T-cell (primary cell): ENCODE results near the gene DRD2. TPM values are rescaled to one million over a fixed set of nuclear protein-coding genes. Genes with fewer than 3 reads are reported as not detected.

Experiments
- ATAC-seq, 4 experiments: fragments of 200-7000 bp in 3 of 4; fragments of 150-1000 bp in 1 of 4; cut with Tn5 transposase; replicated peaks in 1 of 4; 1 replicate in 3 of 4; 2 replicates in 1 of 4; pipeline ENCODE4 v1.10.0; 2021; ENCODE audit warnings: moderate library complexity in 3 of 4, mild to moderate bottlenecking in 2 of 4, moderate number of reproducible peaks in 1 of 4
- CTCF ChIA-PET, 2 donors: fragments of 300-600 bp; sonication (Branson Sonifier 250); formaldehyde crosslinking; loops; one replicate each; lab custom pipeline; 2022; ENCODE audit warnings: antibody characterized with exemption in 2 of 2; lab: Charles Lee
- POLR2A ChIA-PET, 2 donors: fragments of 300-600 bp; sonication (Branson Sonifier 250); formaldehyde crosslinking; loops; one replicate each; lab custom pipeline; 2022; ENCODE audit warnings: antibody characterized with exemption in 2 of 2; lab: Charles Lee
- DNase-seq, 35 experiments: peaks; one replicate each; pipeline versions ENCODE4 v3.0.0 to v3.0.0-alpha.2; 2013 to 2023
- H3K27ac ChIP-seq: one replicate; pipeline ENCODE4 v1.5.1; 2013; ENCODE audit warnings: low read length
- H3K27me3 ChIP-seq, 2 experiments: replicated peaks in 1 of 2; 1 replicate in 1 of 2; 2 replicates in 1 of 2; pipeline versions ENCODE4 v1.6.1 to v1.7.0; 2013; ENCODE audit warnings: low read length in 1 of 2, mixed read lengths in 1 of 2; ENCODE audit not compliant: control insufficient read depth in 2 of 2, insufficient read depth in 2 of 2; ENCODE audit errors: extremely low read depth in 1 of 2
- H3K36me3 ChIP-seq, 2 donors: 1 replicate in 1 of 2; 2 replicates in 1 of 2; pipeline versions ENCODE4 v1.6.1 to v1.7.0; 2013; ENCODE audit warnings: low read length in 1 of 2; ENCODE audit not compliant: control insufficient read depth in 2 of 2, insufficient read depth in 1 of 2; ENCODE audit errors: extremely low read depth in 1 of 2
- H3K4me1 ChIP-seq, 2 experiments: 1 replicate in 1 of 2; 2 replicates in 1 of 2; pipeline versions ENCODE4 v1.6.1 to v1.7.0; 2013; ENCODE audit warnings: low read length in 2 of 2, mixed read lengths in 1 of 2; ENCODE audit not compliant: insufficient read depth in 2 of 2, control insufficient read depth in 1 of 2; ENCODE audit errors: extremely low read depth in 1 of 2
- H3K4me3 ChIP-seq, 2 donors: 1 replicate in 1 of 2; 2 replicates in 1 of 2; pipeline versions ENCODE4 v1.5.1 to v1.7.0; 2013; ENCODE audit warnings: mild to moderate bottlenecking in 2 of 2, low read length in 1 of 2, moderate library complexity in 1 of 2; ENCODE audit not compliant: control insufficient read depth in 1 of 2; ENCODE audit errors: extremely low read depth in 1 of 2
- H3K9me3 ChIP-seq: 2 replicates; pipeline ENCODE4 v1.7.0; 2013
- H3K27ac Mint-ChIP-seq, 2 donors: one replicate each; pipeline ENCODE4 v1.8.0; 2020 to 2021; ENCODE audit warnings: mild to moderate bottlenecking in 2 of 2, mixed read lengths in 2 of 2
- H3K27me3 Mint-ChIP-seq, 2 donors: one replicate each; pipeline ENCODE4 v1.8.0; 2021 to 2022; ENCODE audit warnings: mixed read lengths in 2 of 2
- H3K36me3 Mint-ChIP-seq: one replicate; pipeline ENCODE4 v1.8.0; 2021; ENCODE audit warnings: mixed read lengths
- H3K4me1 Mint-ChIP-seq, 3 donors: one replicate each; pipeline ENCODE4 v1.8.0; 2020 to 2022; ENCODE audit warnings: mixed read lengths in 3 of 3, mild to moderate bottlenecking in 1 of 3
- H3K4me3 Mint-ChIP-seq, 3 donors: one replicate each; pipeline ENCODE4 v1.8.0; 2020 to 2022; ENCODE audit warnings: mild to moderate bottlenecking in 3 of 3, mixed read lengths in 3 of 3, moderate library complexity in 3 of 3
- H3K9me3 Mint-ChIP-seq, 3 donors: one replicate each; pipeline ENCODE4 v1.8.0; 2020 to 2022; ENCODE audit warnings: mixed read lengths in 3 of 3
- WGBS: methylation state at CpG from one replicate; pipeline ENCODE4 v1.1.5; 2013; ENCODE audit warnings: missing lambda C conversion rate; ENCODE audit not compliant: insufficient coverage; 5-methylcytosine and 5-hydroxymethylcytosine counted together
- total RNA-seq, 35 experiments: library from RNA in 6 of 35; stranded (reverse) in 6 of 35; fragments of 120-200 nt in 1 of 35; gene quantifications; one replicate each; pipeline versions ENCODE4 v1.2.1 to v1.2.4 and lab custom pipeline; 2013 to 2026

The DRD2 gene
- total RNA-seq, 5 donors from 2014 or later (not counting 1 experiment from before 2014, with no cell fraction given) = not detected

DNA sequence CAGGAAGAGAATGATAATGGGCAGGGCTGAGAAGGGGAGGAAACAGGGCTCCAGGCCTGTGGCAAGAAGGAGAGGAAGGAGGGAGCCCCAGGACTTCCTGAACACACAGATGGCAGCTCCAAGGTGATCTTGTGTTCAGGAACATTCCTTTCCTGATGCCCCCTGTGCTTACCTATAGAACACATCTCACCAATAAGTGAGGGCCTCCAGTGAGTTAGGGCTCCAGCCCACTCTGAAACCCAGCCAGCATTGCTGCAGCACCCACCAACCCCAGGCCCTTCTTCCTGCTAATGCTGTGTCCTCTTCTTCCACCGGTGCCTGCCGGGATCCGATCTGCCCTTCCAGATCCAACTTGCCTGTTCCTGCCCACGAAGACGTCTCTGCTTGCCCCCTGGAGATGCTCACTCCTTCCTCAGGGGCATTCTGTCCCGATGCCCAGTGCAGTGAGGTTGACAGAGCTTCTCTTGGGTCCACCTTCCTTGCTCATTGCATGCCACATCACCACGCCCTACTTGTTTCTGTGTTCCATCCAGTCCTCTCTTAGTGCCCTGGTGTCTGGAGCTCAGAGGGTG is 70.3 kb downstream of the DRD2 start:
- Histone ChIP-seq H3K9me3 (no peaks in the 10 kb centered on the region), H3K4me1 (no peaks in the 10 kb centered on the region), H3K27ac (no peak overlapping the region), H3K36me3 (no peaks in the 10 kb centered on the region), H3K4me3 (no peak overlapping the region), H3K27me3 (peaks cover 0 to 17% of the 10 kb centered on the region in 2 experiments)
- Mint-ChIP-seq H3K4me3 (no peak overlapping the region), H3K9me3 (no peaks in the 10 kb centered on the region), H3K27ac (no peak overlapping the region), H3K4me1 (no peaks in the 10 kb centered on the region), H3K27me3 (peaks cover 5 to 11% of the 10 kb centered on the region in 2 donors), H3K36me3 (no peaks in the 10 kb centered on the region)
- ATAC-seq = no peak
- POLR2A ChIA-PET = no interaction called here
- 84% methylated on average over 5 of the region's 7 CpGs for WGBS
- CTCF ChIA-PET = no interaction called here
- no peak for DNase-seq

DNA sequence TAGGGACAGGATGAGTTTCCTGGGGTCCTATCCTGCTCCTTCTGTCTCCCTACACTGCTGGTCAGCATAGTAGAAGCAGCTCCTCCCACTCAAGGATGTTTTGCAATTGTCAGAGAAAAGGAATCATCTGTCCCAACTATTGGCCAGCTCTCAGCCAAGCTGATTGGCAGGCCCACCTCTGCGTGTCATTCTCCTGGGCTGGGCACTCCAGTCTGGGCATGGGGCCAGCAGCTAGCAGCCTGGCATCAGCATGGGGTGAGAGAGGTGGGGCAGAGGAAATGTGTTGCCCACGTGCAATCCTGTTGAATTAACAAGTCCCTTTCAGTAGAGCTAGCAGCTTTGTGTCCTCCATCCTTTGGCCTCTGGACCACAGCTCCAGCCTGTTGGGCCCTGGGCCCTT is 73.5 kb downstream of the DRD2 start:
- ATAC-seq (peak in 1 of 4 experiments; percentile 27), DNase-seq (no peak)
- Mint-ChIP-seq H3K4me1 (no peaks in the 10 kb centered on the region), H3K27ac (no peak overlapping the region), H3K27me3 (peaks cover 0 to 2% of the 10 kb centered on the region in 2 donors), H3K4me3 (no peak overlapping the region), H3K9me3 (no peaks in the 10 kb centered on the region), H3K36me3 (no peaks in the 10 kb centered on the region)
- 0% methylated on average over 2 of the region's 2 CpGs for WGBS
- POLR2A ChIA-PET = no interaction called here
- CTCF ChIA-PET = interaction anchor here in 1 of 2 donors (0.5 to 0.7 kb wide), 2 partner anchors 686 to 850 kb away, joined by 3 to 5 read pairs; no protein-coding TSS in a partner anchor
- Histone ChIP-seq H3K4me3 (no peak overlapping the region), H3K4me1 (no peaks in the 10 kb centered on the region), H3K27me3 (peaks cover 0 to 9% of the 10 kb centered on the region in 2 experiments), H3K36me3 (no peaks in the 10 kb centered on the region), H3K9me3 (no peaks in the 10 kb centered on the region), H3K27ac (no peak overlapping the region)

DNA sequence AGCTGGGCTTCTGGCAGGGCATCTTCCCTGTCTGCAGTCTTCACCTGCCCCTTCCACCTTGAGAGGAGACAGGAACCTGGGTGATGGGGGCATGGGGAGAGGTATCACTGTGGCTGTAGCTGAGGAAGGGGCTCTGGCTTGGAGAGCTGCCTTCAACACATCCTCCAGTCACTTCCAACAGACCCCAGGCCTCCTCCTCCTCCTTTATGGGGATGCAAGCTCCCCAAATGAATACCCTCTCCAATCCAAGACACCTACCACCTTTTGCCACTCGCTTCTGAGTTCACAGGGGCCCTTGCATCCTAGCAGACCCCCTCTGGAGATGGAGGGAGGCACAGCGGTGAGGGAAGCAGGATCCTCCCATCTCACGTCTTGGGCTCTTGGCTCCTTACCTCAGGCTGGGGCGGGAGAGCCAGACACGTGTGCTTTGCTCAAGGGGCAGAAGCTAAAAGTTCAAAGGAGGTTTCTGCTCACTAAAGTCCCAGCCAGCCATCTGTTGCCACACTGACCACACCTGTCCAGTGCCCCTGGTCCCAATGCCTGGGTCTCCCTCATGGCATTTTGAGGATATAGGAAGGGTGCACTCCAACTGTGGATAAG is 74.5 kb downstream of the DRD2 start:
- H3K36me3 ChIP-seq = no peaks in the 10 kb centered on the region
- H3K4me3 Mint-ChIP-seq = no peak overlapping the region
- no peaks in the 10 kb centered on the region for H3K9me3 ChIP-seq
- H3K36me3 Mint-ChIP-seq = no peaks in the 10 kb centered on the region
- H3K9me3 Mint-ChIP-seq = no peaks in the 10 kb centered on the region
- ChIA-PET CTCF (interaction anchor here in 1 of 2 donors (0.7 kb wide), 1 partner anchor 851 kb away, joined by 3 read pairs; no protein-coding TSS in a partner anchor), POLR2A (no interaction called here)
- no peaks in the 10 kb centered on the region for H3K4me1 ChIP-seq
- peaks cover 0 to 9% of the 10 kb centered on the region in 2 experiments for H3K27me3 ChIP-seq
- no peak overlapping the region for H3K4me3 ChIP-seq
- no peak overlapping the region for H3K27ac ChIP-seq
- no peak overlapping the region for H3K27ac Mint-ChIP-seq
- ATAC-seq = no peak
- H3K27me3 Mint-ChIP-seq = peaks cover 0 to 2% of the 10 kb centered on the region in 2 donors
- no peaks in the 10 kb centered on the region for H3K4me1 Mint-ChIP-seq
- no peak for DNase-seq
- 77% methylated on average over 2 of the region's 5 CpGs for WGBS

DNA sequence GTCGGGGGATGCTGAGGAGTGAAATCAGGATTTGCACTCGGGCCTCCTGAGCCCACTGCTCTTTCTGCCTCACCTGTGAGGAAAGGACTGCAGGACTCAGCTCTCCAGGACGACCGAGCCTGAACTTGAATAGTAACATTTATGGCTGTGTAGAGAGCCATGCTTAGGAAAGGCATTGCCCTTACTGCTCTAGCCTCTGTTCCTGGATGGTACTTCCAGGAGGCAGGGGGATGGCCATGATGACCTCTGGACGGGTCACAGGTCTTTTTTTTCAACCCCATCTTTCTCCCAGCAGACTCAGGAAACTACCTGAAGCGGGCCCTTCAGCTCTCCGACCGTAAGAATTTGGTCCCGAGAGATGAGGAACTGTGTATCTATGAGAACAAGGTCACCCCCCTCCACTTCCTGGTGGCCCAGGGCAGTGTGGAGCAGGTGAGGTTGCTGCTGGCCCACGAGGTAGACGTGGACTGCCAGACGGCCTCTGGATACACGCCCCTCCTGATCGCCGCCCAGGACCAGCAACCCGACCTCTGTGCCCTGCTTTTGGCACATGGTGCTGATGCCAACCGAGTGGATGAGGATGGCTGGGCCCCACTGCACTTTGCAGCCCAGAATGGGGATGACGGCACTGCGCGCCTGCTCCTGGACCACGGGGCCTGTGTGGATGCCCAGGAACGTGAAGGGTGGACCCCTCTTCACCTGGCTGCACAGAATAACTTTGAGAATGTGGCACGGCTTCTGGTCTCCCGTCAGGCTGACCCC is 76.3 kb downstream of the DRD2 start:
- no peaks in the 10 kb centered on the region for H3K9me3 Mint-ChIP-seq
- ChIA-PET CTCF (interaction anchor here in 1 of 2 donors (0.6 kb wide), 1 partner anchor 1166 kb away, joined by 3 read pairs; no protein-coding TSS in a partner anchor), POLR2A (interaction anchor here in 1 of 2 donors (0.6 kb wide), 2 partner anchors 54 to 1039 kb away, joined by 5 to 9 read pairs; no protein-coding TSS in a partner anchor)
- Histone ChIP-seq H3K9me3 (no peaks in the 10 kb centered on the region), H3K4me1 (no peaks in the 10 kb centered on the region), H3K27me3 (peaks cover 0 to 8% of the 10 kb centered on the region in 2 experiments), H3K27ac (no peak overlapping the region), H3K36me3 (no peaks in the 10 kb centered on the region), H3K4me3 (no peak overlapping the region)
- ATAC-seq (no peak), DNase-seq (no peak)
- H3K27ac Mint-ChIP-seq = no peak overlapping the region
- H3K36me3 Mint-ChIP-seq = peaks cover 3% of the 10 kb centered on the region
- no peak overlapping the region for H3K4me3 Mint-ChIP-seq
- H3K4me1 Mint-ChIP-seq = no peaks in the 10 kb centered on the region
- 73% methylated on average over 17 of the region's 24 CpGs for WGBS
- peaks cover 0 to 2% of the 10 kb centered on the region in 2 donors for H3K27me3 Mint-ChIP-seq

DNA sequence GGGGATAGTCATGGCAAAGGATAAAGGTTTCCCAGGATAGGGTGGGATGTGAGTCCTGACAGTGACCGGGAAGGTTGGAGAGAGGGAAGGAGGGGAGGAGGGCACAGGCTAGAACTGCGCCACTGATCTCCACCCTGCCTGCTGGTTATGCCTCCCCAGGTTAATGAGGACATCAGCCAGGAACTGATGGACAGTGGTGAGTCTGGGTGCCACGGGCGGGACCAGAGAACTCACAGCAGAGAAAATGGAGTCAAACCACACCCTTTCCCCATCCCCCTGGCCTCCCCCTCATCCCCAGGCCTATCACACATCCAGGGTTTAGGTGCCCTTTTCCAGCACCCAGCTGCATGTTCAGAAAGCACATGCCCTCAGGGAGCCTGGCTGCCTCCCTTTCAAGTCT is 77.4 kb downstream of the DRD2 start:
- no peak overlapping the region for H3K4me3 Mint-ChIP-seq
- WGBS = 92% methylated on average over 2 of the region's 4 CpGs

DNA sequence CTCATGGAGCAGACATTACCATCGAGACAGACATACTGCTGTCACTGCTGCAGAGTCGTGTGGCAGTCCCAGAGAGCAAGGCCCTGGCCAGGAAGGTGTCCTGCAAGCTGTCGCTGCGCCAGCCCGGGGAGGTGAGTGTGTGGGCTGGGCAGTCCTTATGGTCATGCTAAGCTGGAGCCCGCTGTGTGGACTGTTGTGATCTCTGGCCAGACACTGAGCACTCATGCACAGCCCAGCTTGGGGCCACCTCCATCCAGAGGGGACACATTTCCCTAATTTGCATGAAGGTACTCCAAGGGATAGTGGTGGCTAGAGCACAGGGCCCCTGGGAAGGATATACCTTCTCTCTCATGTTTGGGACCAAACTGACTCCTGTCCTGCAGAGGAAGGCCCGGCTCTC is 78.0 kb downstream of the DRD2 start:
- CTCF ChIA-PET = no interaction called here
- H3K4me1 Mint-ChIP-seq = no peaks in the 10 kb centered on the region

More for the DNA sequence above, 77.4 kb downstream of the DRD2 start:
- H3K27me3 ChIP-seq = peaks cover 0 to 7% of the 10 kb centered on the region in 2 experiments
- Mint-ChIP-seq H3K9me3 (no peaks in the 10 kb centered on the region), H3K27ac (no peak overlapping the region), H3K27me3 (no peaks in the 10 kb centered on the region), H3K36me3 (peaks cover 3% of the 10 kb centered on the region), H3K4me1 (no peaks in the 10 kb centered on the region)
- H3K27ac ChIP-seq = no peak overlapping the region
- no peak overlapping the region for H3K4me3 ChIP-seq
- H3K4me1 ChIP-seq = no peaks in the 10 kb centered on the region
- ATAC-seq = no peak
- ChIA-PET POLR2A (interaction anchor here in 1 of 2 donors (0.6 kb wide), 1 partner anchor 53 kb away, joined by 5 read pairs; no protein-coding TSS in a partner anchor), CTCF (no interaction called here)
- H3K9me3 ChIP-seq = no peaks in the 10 kb centered on the region
- DNase-seq = no peak
- H3K36me3 ChIP-seq = no peaks in the 10 kb centered on the region

More for the DNA sequence above, 78.0 kb downstream of the DRD2 start:
- Histone ChIP-seq H3K4me3 (no peak overlapping the region), H3K27me3 (peaks cover 0 to 9% of the 10 kb centered on the region in 2 experiments), H3K9me3 (no peaks in the 10 kb centered on the region), H3K27ac (no peak overlapping the region), H3K36me3 (no peaks in the 10 kb centered on the region), H3K4me1 (no peaks in the 10 kb centered on the region)
- Mint-ChIP-seq H3K4me3 (no peak overlapping the region), H3K9me3 (no peaks in the 10 kb centered on the region), H3K27ac (no peak overlapping the region), H3K36me3 (peaks cover 3% of the 10 kb centered on the region), H3K27me3 (peaks cover 0 to under 1% of the 10 kb centered on the region in 2 donors)
- ATAC-seq (no peak), DNase-seq (no peak)
- 79% methylated on average over 6 of the region's 7 CpGs for WGBS
- POLR2A ChIA-PET = no interaction called here
